Duodenal mucosa (tissue), 2 donors: ENCODE measurements around the gene SUGP2.

Experiments used
- H3K27ac ChIP-seq: one replicate; pipeline ENCODE4 v1.7.0; 2013; ENCODE audit warnings: low read depth, low read length
- H3K27me3 ChIP-seq, 2 donors: one replicate each; pipeline ENCODE4 v1.7.0; 2013; ENCODE audit warnings: low read length in 2 of 2, control low read depth in 1 of 2; ENCODE audit not compliant: insufficient read depth in 2 of 2, control insufficient read depth in 1 of 2
- H3K36me3 ChIP-seq, 2 donors: one replicate each; pipeline ENCODE4 v1.7.0; 2013; ENCODE audit warnings: low read length in 2 of 2, control low read depth in 1 of 2; ENCODE audit not compliant: insufficient read depth in 2 of 2, control insufficient read depth in 1 of 2
- H3K4me1 ChIP-seq, 2 donors: one replicate each; pipeline ENCODE4 v1.7.0; 2013; ENCODE audit warnings: low read length in 2 of 2, control low read depth in 1 of 2; ENCODE audit not compliant: insufficient read depth in 2 of 2, control insufficient read depth in 1 of 2
- H3K4me3 ChIP-seq, 2 donors: one replicate each; pipeline ENCODE4 v1.7.0; 2013; ENCODE audit warnings: low read length in 2 of 2, low read depth in 1 of 2
- H3K9ac ChIP-seq, 2 donors: one replicate each; pipeline ENCODE4 v1.7.0; 2013; ENCODE audit warnings: low read length in 2 of 2, low read depth in 1 of 2
- H3K9me3 ChIP-seq, 2 donors: one replicate each; pipeline ENCODE4 v1.7.0; 2013; ENCODE audit warnings: low read length in 2 of 2, control low read depth in 1 of 2; ENCODE audit not compliant: control insufficient read depth in 1 of 2

SUGP2 gene

GRCh38 chr19:18995804-18996241 is 37.5 kb downstream of the SUGP2 start:
- H3K4me3 ChIP-seq, result no peak overlapping the region
- no peak overlapping the region for H3K27ac ChIP-seq
- peaks cover 36 to 69% of the 10 kb centered on the region in 2 donors for H3K36me3 ChIP-seq

GRCh38 chr19:18993115-18993514 is 40.2 kb downstream of the SUGP2 start:
- no peaks in the 10 kb centered on the region for H3K9me3 ChIP-seq
- H3K9ac ChIP-seq, result no peak overlapping the region
- no peaks in the 10 kb centered on the region for H3K27me3 ChIP-seq
- H3K36me3 ChIP-seq, result peaks cover 25 to 52% of the 10 kb centered on the region in 2 donors
- no peak overlapping the region for H3K4me3 ChIP-seq
- H3K27ac ChIP-seq, result no peak overlapping the region
- no peaks in the 10 kb centered on the region for H3K4me1 ChIP-seq

More at GRCh38 chr19:18995804-18996241, 37.5 kb downstream of the SUGP2 start:
- Histone ChIP-seq H3K27me3 (no peaks in the 10 kb centered on the region), H3K4me1 (no peaks in the 10 kb centered on the region), H3K9me3 (no peaks in the 10 kb centered on the region), H3K9ac (no peak overlapping the region)

- H3K9ac ChIP-seq, result no peak overlapping the region
- H3K36me3 ChIP-seq, result peaks cover 25 to 52% of the 10 kb centered on the region in 2 donors
These were observed 40.6 kb downstream of the SUGP2 start for GRCh38 chr19:18992696-18993095.

DNA sequence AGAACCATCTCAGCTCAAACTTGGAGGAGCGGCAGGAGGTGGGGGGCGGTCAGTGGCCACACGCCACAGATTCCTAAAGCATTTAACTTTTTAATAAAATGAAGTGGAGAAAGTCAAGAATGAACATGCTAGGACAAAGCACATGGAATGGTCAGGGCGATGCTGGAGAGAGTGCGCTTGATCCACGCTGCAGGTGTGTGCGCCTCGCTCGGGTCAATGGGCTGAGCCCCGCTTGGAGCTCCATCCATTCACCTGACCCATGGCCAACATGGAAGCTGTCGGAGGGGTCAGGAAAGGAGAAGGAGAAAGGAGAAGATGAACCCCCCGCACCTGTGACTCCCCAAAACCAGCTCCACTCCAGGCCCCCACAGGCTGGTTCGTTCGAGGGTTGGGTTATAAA is 41.8 kb downstream of the SUGP2 start:
- no peaks in the 10 kb centered on the region for H3K9me3 ChIP-seq
- H3K9ac ChIP-seq, result no peak overlapping the region
- no peaks in the 10 kb centered on the region for H3K27me3 ChIP-seq
- H3K4me1 ChIP-seq, result no peaks in the 10 kb centered on the region
- H3K36me3 ChIP-seq, result peaks cover 25 to 43% of the 10 kb centered on the region in 2 donors
- no peak overlapping the region for H3K4me3 ChIP-seq
- H3K27ac ChIP-seq, result no peak overlapping the region

More at GRCh38 chr19:18992696-18993095, 40.6 kb downstream of the SUGP2 start:
- H3K4me1 ChIP-seq, result no peaks in the 10 kb centered on the region
- H3K4me3 ChIP-seq, result no peak overlapping the region
- H3K27me3 ChIP-seq, result no peaks in the 10 kb centered on the region
- H3K27ac ChIP-seq, result no peak overlapping the region
- H3K9me3 ChIP-seq, result no peaks in the 10 kb centered on the region

- Histone ChIP-seq H3K4me1 (no peaks in the 10 kb centered on the region), H3K9ac (no peak overlapping the region), H3K9me3 (no peaks in the 10 kb centered on the region), H3K36me3 (peaks cover 25 to 43% of the 10 kb centered on the region in 2 donors), H3K27me3 (no peaks in the 10 kb centered on the region), H3K27ac (no peak overlapping the region), H3K4me3 (no peak overlapping the region)
These were observed 42.3 kb downstream of the SUGP2 start for GRCh38 chr19:18991006-18991405.

DNA sequence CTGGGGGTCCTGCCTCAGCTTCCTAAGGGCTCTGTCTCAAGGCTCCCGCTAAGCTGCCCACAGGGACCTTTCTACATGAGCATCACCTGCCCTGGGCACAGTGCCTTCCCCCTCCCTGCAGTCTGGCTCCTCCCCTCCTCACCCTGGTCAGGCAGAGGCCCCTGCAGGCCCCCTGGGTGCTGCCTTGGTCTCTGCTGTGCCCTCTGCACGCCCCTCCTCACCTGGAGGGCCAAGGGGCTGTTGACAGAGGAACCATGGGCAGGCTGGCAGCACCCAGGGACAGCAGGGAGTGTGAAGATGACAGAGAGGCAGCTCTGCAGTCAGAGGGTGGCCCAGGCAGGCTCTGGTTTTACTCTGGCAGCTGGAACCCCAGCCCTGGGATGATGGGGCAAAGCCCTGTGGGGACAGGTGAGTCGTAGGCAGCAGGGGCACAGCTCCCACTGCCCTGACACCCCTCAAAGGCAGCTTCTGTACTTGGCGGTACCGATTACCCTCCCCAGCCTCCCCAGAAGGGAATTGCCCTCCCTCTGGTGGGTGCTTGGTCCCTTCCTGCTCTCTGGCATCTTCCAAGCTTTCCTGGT is 43.1 kb downstream of the SUGP2 start:
- no peaks in the 10 kb centered on the region for H3K9me3 ChIP-seq
- H3K4me1 ChIP-seq, result no peaks in the 10 kb centered on the region
- peaks cover 20 to 39% of the 10 kb centered on the region in 2 donors for H3K36me3 ChIP-seq
- H3K27ac ChIP-seq, result no peak overlapping the region
- H3K27me3 ChIP-seq, result no peaks in the 10 kb centered on the region
- no peak overlapping the region for H3K4me3 ChIP-seq
- H3K9ac ChIP-seq, result no peak overlapping the region

GRCh38 chr19:18989316-18989715 is 44.0 kb downstream of the SUGP2 start:
- H3K4me1 ChIP-seq, result no peaks in the 10 kb centered on the region
- no peak overlapping the region for H3K9ac ChIP-seq
- no peak overlapping the region for H3K4me3 ChIP-seq
- no peaks in the 10 kb centered on the region for H3K27me3 ChIP-seq
- H3K36me3 ChIP-seq, result peaks cover 20 to 33% of the 10 kb centered on the region in 2 donors
- H3K9me3 ChIP-seq, result no peaks in the 10 kb centered on the region
- H3K27ac ChIP-seq, result no peak overlapping the region

DNA sequence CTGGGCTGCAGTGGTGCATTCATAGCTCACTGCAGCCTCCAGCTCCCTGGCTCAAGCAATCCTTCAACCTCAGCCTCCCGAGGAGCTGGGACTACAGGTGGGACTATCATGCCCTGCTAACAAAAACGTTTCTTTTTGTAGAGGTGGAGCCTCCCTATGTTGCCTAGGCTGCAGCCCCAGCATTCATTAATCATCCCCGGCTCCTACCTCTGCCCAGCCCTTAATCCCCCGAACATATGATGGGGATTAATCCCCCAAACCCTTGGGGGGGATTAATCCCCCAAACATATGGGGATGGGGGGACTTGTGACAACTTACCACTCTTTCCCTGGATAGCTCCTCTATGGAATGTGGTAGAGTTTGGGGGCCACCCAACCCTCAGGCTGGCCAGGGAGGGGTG is 45.9 kb downstream of the SUGP2 start:
- Histone ChIP-seq H3K9ac (no peak overlapping the region), H3K4me3 (no peak overlapping the region), H3K36me3 (peaks cover 4 to 15% of the 10 kb centered on the region in 2 donors), H3K9me3 (no peaks in the 10 kb centered on the region), H3K4me1 (no peaks in the 10 kb centered on the region), H3K27ac (no peak overlapping the region), H3K27me3 (peaks cover 0 to 4% of the 10 kb centered on the region in 2 donors)

- peaks cover 0 to under 1% of the 10 kb centered on the region in 2 donors for H3K36me3 ChIP-seq
- H3K4me3 ChIP-seq, result no peak overlapping the region
- H3K27me3 ChIP-seq, result peaks cover 0 to 4% of the 10 kb centered on the region in 2 donors
- no peak overlapping the region for H3K27ac ChIP-seq
- no peak overlapping the region for H3K9ac ChIP-seq
- no peaks in the 10 kb centered on the region for H3K9me3 ChIP-seq
- H3K4me1 ChIP-seq, result peaks cover 0 to 4% of the 10 kb centered on the region in 2 donors
These were observed 48.1 kb downstream of the SUGP2 start for GRCh38 chr19:18985257-18985656.

DNA sequence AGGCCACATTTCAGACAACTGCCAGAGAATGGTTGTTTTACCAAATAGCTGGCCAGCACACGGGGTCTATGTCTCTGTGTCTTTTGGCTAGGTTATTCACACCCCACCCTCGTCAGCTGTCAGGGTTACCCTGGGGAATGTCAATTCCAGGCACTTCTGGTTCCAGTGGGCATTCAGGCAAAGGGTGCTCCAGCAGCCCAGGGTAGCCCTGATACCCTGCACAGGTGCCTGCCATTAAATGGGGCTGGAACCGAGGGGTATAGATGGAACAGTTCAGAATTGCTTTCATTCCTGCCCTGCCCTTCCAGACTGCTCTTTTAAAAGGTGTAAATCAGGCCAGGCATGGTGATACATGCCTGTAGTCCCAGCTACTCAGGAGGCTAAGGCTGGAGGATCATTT is 49.1 kb downstream of the SUGP2 start:
- Histone ChIP-seq H3K27ac (no peak overlapping the region), H3K4me1 (peaks cover 0 to 4% of the 10 kb centered on the region in 2 donors), H3K4me3 (no peak overlapping the region), H3K9me3 (no peaks in the 10 kb centered on the region), H3K27me3 (peaks cover 0 to 4% of the 10 kb centered on the region in 2 donors), H3K9ac (no peak overlapping the region), H3K36me3 (no peaks in the 10 kb centered on the region)
